ENCODE results near the gene GP5.

The GP5 gene

DNA sequence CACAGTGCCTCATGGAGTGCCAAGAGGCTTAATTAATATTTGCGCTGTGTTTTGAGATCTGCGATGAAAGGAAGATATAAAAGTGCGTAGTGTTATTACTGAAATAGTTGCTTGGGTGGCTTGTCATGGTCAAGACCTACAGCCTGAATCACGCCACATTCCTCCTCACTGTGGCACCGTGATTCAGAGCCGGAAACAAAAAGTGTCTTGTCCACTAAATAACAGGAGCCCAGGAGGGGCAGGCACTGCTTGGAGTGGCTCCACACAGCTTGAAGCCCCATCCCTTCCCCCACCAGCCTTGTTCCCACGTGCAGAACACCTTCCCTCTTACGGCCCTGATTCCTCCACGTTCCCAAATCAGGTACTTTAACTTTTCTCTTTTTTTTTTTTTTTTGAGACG lies 28.3 kb downstream of the GP5 start:
- Histone ChIP-seq H3K4me1 (ENCODE audit: control insufficient read depth, insufficient read depth, low read length) (no peaks in the 10 kb centered on the region), H3K27ac (ENCODE audit: extremely low read depth, low read depth, low read length) (no peak overlapping the region), H3K9me3 (ENCODE audit: control insufficient read depth, insufficient read depth, low read depth, low read length) (no peaks in the 10 kb centered on the region), H3K4me3 (ENCODE audit: low read depth, low read length) (no peak overlapping the region), H3K36me3 (ENCODE audit: control insufficient read depth in 2 of 2, insufficient read depth in 1 of 2, low read length in 2 of 2) (no peaks in the 10 kb centered on the region)
- POLR2A ChIA-PET: no interaction called here
- CTCF ChIA-PET: interaction anchor here (0.6 kb wide), 1 partner anchor 37 kb away, joined by 4 read pairs; no protein-coding TSS in a partner anchor
- TF ChIP-seq GLIS2 (tag by site-specific recombination; IDR thresholded peaks at IDR 0.05): no peak
- TF ChIP-seq ZNF600 (tag by site-specific recombination; IDR thresholded peaks at IDR 0.05): peak; percentile 72

DNA sequence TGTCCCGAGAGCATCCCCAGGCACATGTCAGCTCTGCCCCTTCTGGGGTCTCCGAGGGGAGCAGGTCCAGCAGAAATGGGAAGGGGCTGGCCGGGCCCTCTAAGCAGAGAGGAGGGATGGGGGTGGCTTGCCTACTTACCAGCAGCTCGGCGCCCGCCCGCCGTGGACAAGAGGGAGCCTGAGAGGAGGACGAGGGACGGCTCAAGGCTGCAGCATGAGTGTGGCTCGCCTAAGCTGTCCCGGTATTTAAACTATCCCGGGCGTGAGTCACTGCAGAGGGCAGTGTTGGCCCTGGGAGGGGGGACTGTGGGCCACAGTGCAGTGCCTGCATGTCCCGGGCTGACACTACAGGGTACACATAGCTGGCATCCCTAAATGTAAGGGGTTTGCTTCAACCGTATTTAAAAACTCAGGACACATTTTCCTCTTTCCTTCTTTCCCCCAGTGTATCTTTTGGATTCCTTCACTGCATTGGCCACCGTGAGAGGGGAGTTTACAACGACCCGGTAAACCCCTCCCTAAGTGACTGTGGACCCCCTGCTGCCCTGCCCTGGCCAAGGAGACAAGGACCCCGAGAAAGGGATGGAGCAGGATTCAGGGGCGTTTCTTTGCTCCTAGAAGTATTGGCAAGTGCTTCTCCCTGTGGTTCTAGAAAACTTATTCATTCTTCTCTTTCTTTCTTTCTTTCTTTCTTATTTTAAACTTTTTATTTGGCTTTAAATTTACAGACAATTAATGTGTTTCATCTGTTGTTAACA lies 29.4 kb downstream of the GP5 start, which contains the start of gene LRRC15:
LRRC15 (minus strand) TSS at position 222 of the 758 bp plus-strand sequence. CDS start 8,700 bp downstream, outside the sequence.
- H3K27ac ChIP-seq (ENCODE audit: extremely low read depth, low read depth, low read length): no peak within 1 kb of the TSS
- CTCF ChIA-PET: no interaction called here
- H3K9me3 ChIP-seq (ENCODE audit: control insufficient read depth, insufficient read depth, low read depth, low read length): no peaks in the 10 kb centered on the region
- no peak within 1 kb of the TSS for H3K4me3 ChIP-seq (ENCODE audit: low read depth, low read length)
- no peaks in the 10 kb centered on the region for H3K4me1 ChIP-seq (ENCODE audit: control insufficient read depth, insufficient read depth, low read length)
- no peaks in the 10 kb centered on the region for H3K36me3 ChIP-seq (ENCODE audit: control insufficient read depth in 2 of 2, insufficient read depth in 1 of 2, low read length in 2 of 2)
- POLR2A ChIA-PET: no interaction called here
- no peak for TF ChIP-seq ZNF133 (tag by site-specific recombination; IDR thresholded peaks at IDR 0.05)
- TF ChIP-seq ZNF48 (tag by site-specific recombination; IDR thresholded peaks at IDR 0.05): no peak
- TF ChIP-seq, protein P1, sequence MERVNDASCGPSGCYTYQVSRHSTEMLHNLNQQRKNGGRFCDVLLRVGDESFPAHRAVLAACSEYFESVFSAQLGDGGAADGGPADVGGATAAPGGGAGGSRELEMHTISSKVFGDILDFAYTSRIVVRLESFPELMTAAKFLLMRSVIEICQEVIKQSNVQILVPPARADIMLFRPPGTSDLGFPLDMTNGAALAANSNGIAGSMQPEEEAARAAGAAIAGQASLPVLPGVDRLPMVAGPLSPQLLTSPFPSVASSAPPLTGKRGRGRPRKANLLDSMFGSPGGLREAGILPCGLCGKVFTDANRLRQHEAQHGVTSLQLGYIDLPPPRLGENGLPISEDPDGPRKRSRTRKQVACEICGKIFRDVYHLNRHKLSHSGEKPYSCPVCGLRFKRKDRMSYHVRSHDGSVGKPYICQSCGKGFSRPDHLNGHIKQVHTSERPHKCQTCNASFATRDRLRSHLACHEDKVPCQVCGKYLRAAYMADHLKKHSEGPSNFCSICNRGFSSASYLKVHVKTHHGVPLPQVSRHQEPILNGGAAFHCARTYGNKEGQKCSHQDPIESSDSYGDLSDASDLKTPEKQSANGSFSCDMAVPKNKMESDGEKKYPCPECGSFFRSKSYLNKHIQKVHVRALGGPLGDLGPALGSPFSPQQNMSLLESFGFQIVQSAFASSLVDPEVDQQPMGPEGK (tag by site-specific recombination; IDR thresholded peaks at IDR 0.05): 0 out of 2 replicates have a peak, but pooled peaks have one; percentile 45
- no peak for TF ChIP-seq WT1 (tag by site-specific recombination; IDR thresholded peaks at IDR 0.05)
- TF ChIP-seq GFI1B (tag by site-specific recombination; IDR thresholded peaks at IDR 0.05): no peak
- peak; percentile 47 for TF ChIP-seq ZNF335 (tag by site-specific recombination; conservative IDR thresholded peaks at IDR 0.05)
- 0 out of 2 replicates have a peak, but pooled peaks have one; percentile 12 for TF ChIP-seq ZIC2 (tag by site-specific recombination; IDR thresholded peaks at IDR 0.05)
- TF ChIP-seq ZNF596 (tag by site-specific recombination; IDR thresholded peaks at IDR 0.05): no peak
- TF ChIP-seq ZNF121 (tag by site-specific recombination; IDR thresholded peaks at IDR 0.05): 0 out of 2 replicates have a peak, but pooled peaks have one; percentile 20
- no peak for TF ChIP-seq YY2 (tag by site-specific recombination; IDR thresholded peaks at IDR 0.05)
- TF ChIP-seq, protein P2, sequence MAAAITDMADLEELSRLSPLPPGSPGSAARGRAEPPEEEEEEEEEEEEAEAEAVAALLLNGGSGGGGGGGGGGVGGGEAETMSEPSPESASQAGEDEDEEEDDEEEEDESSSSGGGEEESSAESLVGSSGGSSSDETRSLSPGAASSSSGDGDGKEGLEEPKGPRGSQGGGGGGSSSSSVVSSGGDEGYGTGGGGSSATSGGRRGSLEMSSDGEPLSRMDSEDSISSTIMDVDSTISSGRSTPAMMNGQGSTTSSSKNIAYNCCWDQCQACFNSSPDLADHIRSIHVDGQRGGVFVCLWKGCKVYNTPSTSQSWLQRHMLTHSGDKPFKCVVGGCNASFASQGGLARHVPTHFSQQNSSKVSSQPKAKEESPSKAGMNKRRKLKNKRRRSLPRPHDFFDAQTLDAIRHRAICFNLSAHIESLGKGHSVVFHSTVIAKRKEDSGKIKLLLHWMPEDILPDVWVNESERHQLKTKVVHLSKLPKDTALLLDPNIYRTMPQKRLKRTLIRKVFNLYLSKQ (tag by site-specific recombination; IDR thresholded peaks at IDR 0.05; ENCODE audit: borderline replicate concordance): no peak
- no peak for TF ChIP-seq ZNF394 (tag by site-specific recombination; IDR thresholded peaks at IDR 0.05; ENCODE audit: borderline replicate concordance)
- TF ChIP-seq ZNF610 (tag by site-specific recombination; IDR thresholded peaks at IDR 0.05; ENCODE audit: borderline replicate concordance): no peak
- TF ChIP-seq, protein P3, sequence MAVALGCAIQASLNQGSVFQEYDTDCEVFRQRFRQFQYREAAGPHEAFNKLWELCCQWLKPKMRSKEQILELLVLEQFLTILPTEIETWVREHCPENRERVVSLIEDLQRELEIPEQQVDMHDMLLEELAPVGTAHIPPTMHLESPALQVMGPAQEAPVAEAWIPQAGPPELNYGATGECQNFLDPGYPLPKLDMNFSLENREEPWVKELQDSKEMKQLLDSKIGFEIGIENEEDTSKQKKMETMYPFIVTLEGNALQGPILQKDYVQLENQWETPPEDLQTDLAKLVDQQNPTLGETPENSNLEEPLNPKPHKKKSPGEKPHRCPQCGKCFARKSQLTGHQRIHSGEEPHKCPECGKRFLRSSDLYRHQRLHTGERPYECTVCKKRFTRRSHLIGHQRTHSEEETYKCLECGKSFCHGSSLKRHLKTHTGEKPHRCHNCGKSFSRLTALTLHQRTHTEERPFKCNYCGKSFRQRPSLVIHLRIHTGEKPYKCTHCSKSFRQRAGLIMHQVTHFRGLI (tag by site-specific recombination; IDR thresholded peaks at IDR 0.05): no peak
- peak; percentile 53; the same call in 1 of the 2 replicates for TF ChIP-seq GLIS2 (tag by site-specific recombination; IDR thresholded peaks at IDR 0.05)
- no peak for TF ChIP-seq EGR2 (tag by site-specific recombination; IDR thresholded peaks at IDR 0.05; ENCODE audit: low read depth)
- 0 out of 2 replicates have a peak, but pooled peaks have one; percentile 12 for TF ChIP-seq GLIS1 (tag by site-specific recombination; IDR thresholded peaks at IDR 0.05)
- no peak for TF ChIP-seq ZNF239 (tag by site-specific recombination; IDR thresholded peaks at IDR 0.05)
- TF ChIP-seq ZFP69B (tag by site-specific recombination; IDR thresholded peaks at IDR 0.05): no peak
- TF ChIP-seq, protein P4, sequence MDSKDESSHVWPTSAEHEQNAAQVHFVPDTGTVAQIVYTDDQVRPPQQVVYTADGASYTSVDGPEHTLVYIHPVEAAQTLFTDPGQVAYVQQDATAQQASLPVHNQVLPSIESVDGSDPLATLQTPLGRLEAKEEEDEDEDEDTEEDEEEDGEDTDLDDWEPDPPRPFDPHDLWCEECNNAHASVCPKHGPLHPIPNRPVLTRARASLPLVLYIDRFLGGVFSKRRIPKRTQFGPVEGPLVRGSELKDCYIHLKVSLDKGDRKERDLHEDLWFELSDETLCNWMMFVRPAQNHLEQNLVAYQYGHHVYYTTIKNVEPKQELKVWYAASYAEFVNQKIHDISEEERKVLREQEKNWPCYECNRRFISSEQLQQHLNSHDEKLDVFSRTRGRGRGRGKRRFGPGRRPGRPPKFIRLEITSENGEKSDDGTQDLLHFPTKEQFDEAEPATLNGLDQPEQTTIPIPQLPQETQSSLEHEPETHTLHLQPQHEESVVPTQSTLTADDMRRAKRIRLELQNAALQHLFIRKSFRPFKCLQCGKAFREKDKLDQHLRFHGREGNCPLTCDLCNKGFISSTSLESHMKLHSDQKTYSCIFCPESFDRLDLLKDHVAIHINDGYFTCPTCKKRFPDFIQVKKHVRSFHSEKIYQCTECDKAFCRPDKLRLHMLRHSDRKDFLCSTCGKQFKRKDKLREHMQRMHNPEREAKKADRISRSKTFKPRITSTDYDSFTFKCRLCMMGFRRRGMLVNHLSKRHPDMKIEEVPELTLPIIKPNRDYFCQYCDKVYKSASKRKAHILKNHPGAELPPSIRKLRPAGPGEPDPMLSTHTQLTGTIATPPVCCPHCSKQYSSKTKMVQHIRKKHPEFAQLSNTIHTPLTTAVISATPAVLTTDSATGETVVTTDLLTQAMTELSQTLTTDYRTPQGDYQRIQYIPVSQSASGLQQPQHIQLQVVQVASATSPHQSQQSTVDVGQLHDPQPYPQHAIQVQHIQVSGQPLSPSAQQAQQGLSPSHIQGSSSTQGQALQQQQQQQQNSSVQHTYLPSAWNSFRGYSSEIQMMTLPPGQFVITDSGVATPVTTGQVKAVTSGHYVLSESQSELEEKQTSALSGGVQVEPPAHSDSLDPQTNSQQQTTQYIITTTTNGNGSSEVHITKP (tag by site-specific recombination; IDR thresholded peaks at IDR 0.05): no peak
- TF ChIP-seq, protein P5, sequence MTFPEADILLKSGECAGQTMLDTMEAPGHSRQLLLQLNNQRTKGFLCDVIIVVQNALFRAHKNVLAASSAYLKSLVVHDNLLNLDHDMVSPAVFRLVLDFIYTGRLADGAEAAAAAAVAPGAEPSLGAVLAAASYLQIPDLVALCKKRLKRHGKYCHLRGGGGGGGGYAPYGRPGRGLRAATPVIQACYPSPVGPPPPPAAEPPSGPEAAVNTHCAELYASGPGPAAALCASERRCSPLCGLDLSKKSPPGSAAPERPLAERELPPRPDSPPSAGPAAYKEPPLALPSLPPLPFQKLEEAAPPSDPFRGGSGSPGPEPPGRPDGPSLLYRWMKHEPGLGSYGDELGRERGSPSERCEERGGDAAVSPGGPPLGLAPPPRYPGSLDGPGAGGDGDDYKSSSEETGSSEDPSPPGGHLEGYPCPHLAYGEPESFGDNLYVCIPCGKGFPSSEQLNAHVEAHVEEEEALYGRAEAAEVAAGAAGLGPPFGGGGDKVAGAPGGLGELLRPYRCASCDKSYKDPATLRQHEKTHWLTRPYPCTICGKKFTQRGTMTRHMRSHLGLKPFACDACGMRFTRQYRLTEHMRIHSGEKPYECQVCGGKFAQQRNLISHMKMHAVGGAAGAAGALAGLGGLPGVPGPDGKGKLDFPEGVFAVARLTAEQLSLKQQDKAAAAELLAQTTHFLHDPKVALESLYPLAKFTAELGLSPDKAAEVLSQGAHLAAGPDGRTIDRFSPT (tag by site-specific recombination; IDR thresholded peaks at IDR 0.05): peak; percentile 32; the same call in 1 of the 2 replicates
- no peak for TF ChIP-seq TCF7L2 (IDR thresholded peaks at IDR 0.05; ENCODE audit: borderline replicate concordance, low read depth, low read length)
